Heart left ventricle (tissue), 13 donors: ENCODE data around the gene ARSB.

ENCODE experiments used
- CTCF ChIP-seq, 12 donors: fragments of 200-600 bp; sonication (generic) in 4 of 12; IDR thresholded peaks; one replicate each; pipeline versions ENCODE4 v1.5.0 to v1.8.0; 2018 to 2022; ENCODE audit warnings: antibody characterized with exemption in 12 of 12, mild to moderate bottlenecking in 5 of 12
- POLR2A ChIP-seq, 2 donors: fragments of 450-650 bp; IDR thresholded peaks; one replicate each; pipeline ENCODE4 v1.6.1; 2017; ENCODE audit warnings: antibody characterized with exemption in 2 of 2, mild to moderate bottlenecking in 2 of 2, moderate library complexity in 2 of 2
- donor health status: ischemic (EF 13 %, LVEDD 7.1; RV severe dilation, severe dysfunction).
- donor health status: DM: no; HTN: yes; CAD: no.
- donor health status: DM: no; HTN: no; CAD: no.
- donor health status: ischemic (EF 25% LVEDD 6.9; RV normal size, moderate dysfunction).
- donor health status: ischemic (EF 25% LVEDD 5.7; RV mildly dilated, moderate dysfunction).
- donor health status: ischemic (EF 35%, LVEDD 5.7; RV mildly dilated, moderate dysfunction).
- donor health status: nonischemic (EF 11% LVEDD 7.7; RV severe dilation, severe dysfunction).
- donor health status: DM: yes; HTN: yes; CAD: no.
- donor health status: PGD.
- donor health status: ischemic (EF 29% LVEDD 5.4; RV normal size, mild dysfunction).
- donor health status: nonischemic (EF 23%, LVEDD 6.1; RV moderate dilation, normal function).

GRCh38 chr5:78923622-78923970 is 61.5 kb downstream of the ARSB start:
- TF ChIP-seq CTCF (IDR thresholded peaks at IDR 0.05) = no peak
- TF ChIP-seq POLR2A (IDR thresholded peaks at IDR 0.05) = no peak
